Kidney (tissue), 14 donors: ENCODE measurements around the gene ALPK1. TPM values are rescaled to one million over a fixed set of nuclear protein-coding genes. Genes with fewer than 3 reads are reported as not detected.

ENCODE experiments used
- DNase-seq, 5 donors: peaks; one replicate each; pipeline ENCODE4 v3.0.0-alpha.2; 2013 to 2020
- FAIRE-seq: peaks from 2 replicates; lab custom pipeline; 2012; peaks lifted over from hg19 to GRCh38; lab: Jason Lieb, UNC
- H3K27ac ChIP-seq, 2 donors: one replicate each; pipeline ENCODE4 v1.7.0; 2013; ENCODE audit warnings: low read depth in 2 of 2, low read length in 2 of 2, inconsistent platforms in 1 of 2
- H3K27me3 ChIP-seq: one replicate; pipeline ENCODE4 v1.7.1; 2013; ENCODE audit warnings: low read length, inconsistent platforms; ENCODE audit not compliant: control insufficient read depth, insufficient read depth
- H3K36me3 ChIP-seq, 3 donors: one replicate each; pipeline versions ENCODE4 v1.7.0 to v1.7.1; 2013; ENCODE audit warnings: low read length in 3 of 3, control low read depth in 1 of 3, inconsistent platforms in 1 of 3; ENCODE audit not compliant: insufficient read depth in 3 of 3, control insufficient read depth in 2 of 3
- H3K4me1 ChIP-seq, 3 donors: one replicate each; pipeline versions ENCODE4 v1.7.0 to v1.7.1; 2013; ENCODE audit warnings: low read length in 3 of 3, inconsistent platforms in 1 of 3, low read depth in 1 of 3; ENCODE audit not compliant: control insufficient read depth in 2 of 3, insufficient read depth in 2 of 3
- H3K4me3 ChIP-seq, 3 donors: one replicate each; pipeline versions ENCODE4 v1.7.0 to v1.8.1; 2013; ENCODE audit warnings: low read length in 3 of 3, control low read depth in 1 of 3, inconsistent platforms in 1 of 3
- H3K9ac ChIP-seq, 3 donors: one replicate each; pipeline versions ENCODE4 v1.7.0 to v1.7.1; 2013; ENCODE audit warnings: low read length in 3 of 3, control low read depth in 1 of 3, inconsistent platforms in 1 of 3
- H3K9me3 ChIP-seq, 3 donors: one replicate each; pipeline versions ENCODE4 v1.7.0 to v1.7.1; 2013; ENCODE audit warnings: low read length in 3 of 3, control low read depth in 1 of 3, inconsistent platforms in 1 of 3; ENCODE audit not compliant: control insufficient read depth in 2 of 3, insufficient read depth in 1 of 3
- CTCF ChIP-seq: IDR thresholded peaks from 3 replicates; pipeline ENCODE4 v1.5.1; 2012; ENCODE audit warnings: mild to moderate bottlenecking, moderate library complexity, borderline replicate concordance; ENCODE audit not compliant: insufficient read depth; ENCODE audit errors: extremely low read depth
- intact Hi-C: fragments of 100-400 bp; cut with DNase I; formaldehyde crosslinking; loops from one replicate; pipeline ENCODE4 v1.11.1; 2022
- polyA plus RNA-seq: library from polyadenylated mRNA; stranded (reverse); fragments of 350-450 nt; fragmentation: Illumina TruSeq; extraction: RNeasy Lipid Tissue Mini Kit (QIAGEN cat#74804); gene quantifications from one replicate; pipeline ENCODE4 v1.2.3, GENCODE V29; 2014; ENCODE audit warnings: low read depth, low replicate concordance; ENCODE audit not compliant: insufficient read depth
- total RNA-seq: library from RNA; stranded (reverse); fragmentation: NEBNext Ultra II Directional; extraction: Animal tissue kit (Norgen Biotek cat#: 25700); gene quantifications from one replicate; pipeline ENCODE4 v1.2.1, GENCODE V29; 2021
- donor health status: control.
- donor health status: control.
- donor health status: control.
- donor health status: control.
- donor health status: control.
- donor health status: DM: yes; HTN: yes; CAD: no.
- donor health status: Normal renal cell carcinoma (clear cell type).

ALPK1 gene
- total and polyA plus RNA-seq, 2 donors from 2014 or later, result 5.9 to 33.5 TPM

DNA sequence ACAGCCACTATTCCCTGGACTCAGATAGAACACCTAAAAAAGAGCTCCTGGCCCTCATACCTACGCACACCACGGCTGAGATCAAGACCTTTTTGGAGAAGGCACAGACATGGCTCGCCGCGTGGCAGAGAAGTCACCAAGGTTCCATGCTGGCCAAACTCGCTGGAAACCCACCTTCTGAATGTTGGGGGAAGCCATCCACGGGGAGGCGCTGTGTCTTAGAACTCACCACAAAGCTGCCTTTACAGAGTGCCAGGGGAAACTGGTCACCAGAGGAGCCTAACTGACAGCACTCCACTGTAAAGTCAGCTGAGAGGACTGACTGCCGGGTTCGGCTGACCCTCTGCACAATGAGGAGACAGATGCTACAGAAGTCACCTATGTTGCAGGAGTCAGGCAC lies 120.9 kb downstream of the ALPK1 start:
- no peak for DNase-seq
- H3K27ac ChIP-seq, result no peak overlapping the region
- H3K9ac ChIP-seq, result no peak overlapping the region
- H3K4me1 ChIP-seq, result no peaks in the 10 kb centered on the region
- H3K36me3 ChIP-seq, result no peaks in the 10 kb centered on the region
- TF ChIP-seq CTCF, result no peak
- H3K9me3 ChIP-seq, result no peaks in the 10 kb centered on the region
- no peak for FAIRE-seq
- no peak overlapping the region for H3K4me3 ChIP-seq
- intact Hi-C loops, result no loop called here
- no peaks in the 10 kb centered on the region for H3K27me3 ChIP-seq

DNA sequence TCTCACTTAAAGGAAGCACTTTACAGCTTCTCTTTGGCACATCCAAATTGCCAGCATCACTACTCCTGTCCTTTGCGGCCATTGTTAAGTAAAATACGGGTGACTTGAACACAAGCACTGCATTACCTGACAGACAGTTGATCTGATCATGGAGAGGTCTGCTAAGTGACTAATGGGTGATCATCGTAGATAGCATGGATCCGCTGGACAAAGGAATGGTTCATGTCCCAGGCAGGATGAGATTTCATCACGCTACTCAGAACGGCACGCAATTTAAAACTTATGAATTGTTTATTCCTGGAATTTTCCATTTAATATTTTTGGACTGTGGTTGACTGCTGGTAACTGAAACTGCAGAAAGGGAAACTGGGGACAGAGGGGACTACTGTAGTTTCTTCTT lies 124.7 kb downstream of the ALPK1 start:
- no peaks in the 10 kb centered on the region for H3K27me3 ChIP-seq
- H3K9ac ChIP-seq, result no peak overlapping the region
- H3K4me1 ChIP-seq, result no peaks in the 10 kb centered on the region
- FAIRE-seq (no peak), DNase-seq (no peak)
- intact Hi-C loops, result no loop called here
- TF ChIP-seq CTCF, result no peak
- H3K27ac ChIP-seq, result no peak overlapping the region
- H3K36me3 ChIP-seq, result peaks cover 0 to under 1% (median 0%) of the 10 kb centered on the region in 3 donors
- H3K9me3 ChIP-seq, result no peaks in the 10 kb centered on the region
- no peak overlapping the region for H3K4me3 ChIP-seq

- no peaks in the 10 kb centered on the region for H3K9me3 ChIP-seq
- intact Hi-C loops, result no loop called here
- H3K4me3 ChIP-seq, result no peak overlapping the region
- FAIRE-seq, result no peak
- H3K36me3 ChIP-seq, result peaks cover 0 to 4% (median 0%) of the 10 kb centered on the region in 3 donors
- TF ChIP-seq CTCF, result no peak
- no peak overlapping the region for H3K9ac ChIP-seq
- no peaks in the 10 kb centered on the region for H3K4me1 ChIP-seq
- H3K27ac ChIP-seq, result no peak overlapping the region
- DNase-seq, result no peak
- H3K27me3 ChIP-seq, result no peaks in the 10 kb centered on the region
Observed at GRCh38 chr4:112422644-112423043, 125.5 kb downstream of the ALPK1 start.

DNA sequence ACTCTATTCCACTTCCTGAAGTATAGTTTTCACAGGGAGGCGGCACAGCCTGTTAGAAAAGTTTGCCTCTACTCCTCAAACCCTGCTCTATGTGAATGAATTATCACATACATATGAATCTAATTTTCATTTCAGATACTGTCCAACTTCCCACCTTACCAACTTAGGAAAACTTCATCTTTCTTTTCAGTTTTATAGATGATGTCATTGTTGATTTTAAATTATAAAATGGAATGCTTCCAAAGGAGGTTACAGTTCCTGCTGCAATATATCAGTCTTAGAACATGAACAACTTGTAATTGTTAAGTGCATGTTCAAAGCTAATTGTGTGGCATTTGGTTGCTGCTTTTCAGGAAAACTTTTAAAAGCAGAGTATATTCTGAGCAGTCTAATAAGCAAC lies 126.4 kb downstream of the ALPK1 start:
- no peak overlapping the region for H3K4me3 ChIP-seq
- no peaks in the 10 kb centered on the region for H3K9me3 ChIP-seq
- no peak for DNase-seq
- no peak for FAIRE-seq
- H3K36me3 ChIP-seq, result peaks cover 0 to 4% (median 0%) of the 10 kb centered on the region in 3 donors
- no peak overlapping the region for H3K27ac ChIP-seq
- no peaks in the 10 kb centered on the region for H3K27me3 ChIP-seq
- no peak for TF ChIP-seq CTCF
- H3K9ac ChIP-seq, result no peak overlapping the region
- no peaks in the 10 kb centered on the region for H3K4me1 ChIP-seq
- intact Hi-C loops, result no loop called here
